ENCODE data around the gene LCN9.
A peak's percentile ranks its signal among the peaks of the same experiment; 100 is the strongest.

Gene LCN9

DNA sequence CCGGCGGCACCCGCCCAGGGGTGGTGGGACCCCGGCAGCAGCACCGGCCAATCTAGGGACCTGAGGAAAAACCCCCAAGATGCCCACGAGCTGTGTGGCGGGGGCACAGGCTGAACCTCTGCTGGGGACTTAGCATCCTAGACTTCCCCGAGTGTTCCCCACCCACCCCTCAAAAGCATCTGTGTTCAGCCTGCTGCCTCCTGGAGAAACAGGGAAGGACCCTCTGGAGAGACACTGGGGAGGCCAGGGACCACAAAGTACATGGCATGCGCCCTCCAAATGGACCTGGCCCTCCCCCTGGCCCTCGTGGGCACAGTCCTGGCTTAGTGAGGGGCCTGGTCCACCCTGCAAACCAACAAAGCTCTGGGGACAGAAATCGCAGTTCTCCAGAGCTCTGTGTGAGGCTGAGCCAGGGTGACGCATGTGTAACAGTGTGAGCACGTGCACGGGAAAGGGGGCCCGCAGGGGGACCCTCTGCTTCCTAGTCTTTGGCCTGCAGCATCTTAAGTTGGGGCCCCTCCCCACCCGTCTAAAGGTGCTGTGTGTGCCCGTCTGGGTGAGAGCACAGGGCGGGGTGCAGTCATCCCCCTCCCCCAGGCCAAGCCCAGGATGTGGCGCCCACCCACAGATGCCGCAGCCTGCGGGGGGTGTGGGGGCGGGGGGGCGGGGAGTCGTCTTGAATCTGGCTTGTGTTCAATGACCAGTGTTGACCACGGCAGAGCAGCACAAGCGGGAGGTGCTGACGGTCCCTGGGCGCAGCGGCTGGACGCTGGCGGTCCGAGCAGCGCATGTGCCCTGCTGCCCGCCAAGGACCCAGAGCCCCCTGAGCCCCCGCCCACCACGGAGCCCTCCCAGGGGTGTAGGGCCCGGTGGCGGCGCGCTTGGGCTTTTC, 38.2 kb downstream of the LCN9 start:
- DNase-seq, result peak; percentile 7

DNA sequence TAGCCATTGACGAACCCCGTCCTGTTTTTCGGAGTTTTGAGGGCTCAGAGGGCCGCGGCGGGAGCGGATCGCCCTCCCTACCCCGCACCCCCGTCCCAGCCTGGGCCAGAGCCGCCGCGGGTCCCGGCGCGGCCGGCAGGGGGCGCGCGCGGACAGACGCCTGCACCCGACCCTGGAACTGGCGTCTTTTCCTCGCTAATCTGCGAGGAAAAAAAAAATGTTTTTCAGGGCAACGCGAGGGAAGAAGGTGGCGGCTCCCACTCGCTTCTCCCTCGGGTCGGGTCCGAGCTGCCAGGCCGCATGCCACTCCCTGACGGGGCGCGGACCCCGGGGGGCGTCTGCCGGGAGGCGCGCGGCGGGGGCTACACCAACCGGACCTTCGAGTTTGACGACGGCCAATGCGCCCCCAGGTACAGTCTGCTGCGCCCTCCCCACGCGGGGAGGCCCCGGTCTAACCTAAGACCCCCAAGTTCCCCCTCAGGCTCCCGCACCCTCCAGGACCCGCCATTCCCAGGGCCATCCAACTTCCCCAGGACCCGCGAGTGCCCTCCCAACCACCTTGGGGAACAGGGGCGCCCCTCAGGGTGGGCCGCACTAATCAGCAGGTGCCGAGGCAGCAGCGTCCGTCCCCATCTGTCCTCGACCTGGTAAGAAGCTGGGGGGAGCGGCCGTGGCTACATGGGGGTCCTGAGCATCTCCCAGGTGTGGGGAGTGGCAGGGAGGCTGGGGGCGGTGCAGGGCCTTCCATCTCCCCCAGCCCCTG, 39.0 kb downstream of the LCN9 start, which contains the start of gene KCNT1:
Gene KCNT1 (plus strand): TSS at position 227 of the 763 bp plus-strand sequence. CDS start 74 bp downstream, at position 301.
- peak; percentile 46 for DNase-seq

DNA sequence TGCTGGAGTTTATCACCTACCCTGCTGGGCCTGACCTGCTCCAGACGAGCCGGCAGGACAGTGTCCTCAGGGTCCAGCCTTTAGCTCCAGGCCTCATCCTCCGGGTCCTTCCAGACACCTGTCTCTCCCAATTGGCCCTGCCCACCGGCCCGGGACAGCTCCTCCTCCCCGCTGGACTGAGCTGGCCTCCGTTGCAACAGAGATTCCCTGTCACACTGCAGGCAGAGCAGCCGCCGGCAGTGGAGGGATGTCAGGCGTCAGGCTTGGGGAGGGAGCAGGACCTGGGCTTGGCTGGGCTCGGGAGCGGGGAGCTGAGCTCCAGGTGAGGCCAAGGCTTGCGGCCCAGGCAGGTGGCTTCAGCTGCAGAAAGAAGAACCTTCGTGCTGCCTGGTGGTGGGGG, 40.6 kb downstream of the LCN9 start:
- no peak for DNase-seq

DNA sequence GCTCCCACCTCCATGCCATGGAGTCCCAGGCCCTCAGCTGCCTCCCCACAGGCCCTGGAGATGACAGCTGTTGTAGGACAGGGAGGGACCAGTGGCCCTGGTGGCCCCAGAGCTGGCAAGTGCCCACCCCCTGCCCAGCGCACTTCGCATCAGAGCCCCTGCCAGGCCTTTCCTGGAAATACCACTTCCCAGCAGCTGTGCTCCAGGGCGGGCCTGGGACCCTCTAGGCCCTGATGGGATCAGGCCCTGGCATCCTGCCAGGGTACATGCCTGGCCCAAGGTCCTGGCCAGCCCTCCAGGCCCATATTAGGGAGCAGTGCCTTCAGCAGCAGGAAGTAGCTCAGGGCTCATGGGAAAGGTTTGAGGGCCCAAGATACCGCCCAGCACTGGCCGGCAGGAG, 41.4 kb downstream of the LCN9 start:
- DNase-seq, result no peak

DNA sequence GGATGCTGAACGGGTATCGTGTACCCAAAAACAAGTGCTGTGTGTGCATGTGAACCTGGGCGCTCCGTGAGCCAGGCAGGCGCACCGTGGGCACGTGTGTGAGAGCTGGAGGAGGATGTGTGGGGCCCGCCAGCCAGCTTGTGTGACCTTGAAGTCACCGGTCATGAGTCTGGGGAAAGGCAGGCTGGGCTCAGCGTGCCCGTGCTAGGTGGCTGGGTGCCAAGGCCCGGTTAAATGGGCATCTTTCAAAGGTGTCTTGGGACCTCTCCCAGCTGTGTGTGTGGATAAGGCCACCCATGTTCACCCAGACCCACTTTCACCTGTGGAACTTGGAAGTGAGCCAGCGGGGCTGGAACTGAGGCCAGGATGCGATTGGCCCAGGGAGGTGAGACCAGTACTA, 42.3 kb downstream of the LCN9 start:
- DNase-seq, result no peak

GRCh38 chr9:135706288-135706687, 43.2 kb downstream of the LCN9 start:
- DNase-seq, result no peak

DNA sequence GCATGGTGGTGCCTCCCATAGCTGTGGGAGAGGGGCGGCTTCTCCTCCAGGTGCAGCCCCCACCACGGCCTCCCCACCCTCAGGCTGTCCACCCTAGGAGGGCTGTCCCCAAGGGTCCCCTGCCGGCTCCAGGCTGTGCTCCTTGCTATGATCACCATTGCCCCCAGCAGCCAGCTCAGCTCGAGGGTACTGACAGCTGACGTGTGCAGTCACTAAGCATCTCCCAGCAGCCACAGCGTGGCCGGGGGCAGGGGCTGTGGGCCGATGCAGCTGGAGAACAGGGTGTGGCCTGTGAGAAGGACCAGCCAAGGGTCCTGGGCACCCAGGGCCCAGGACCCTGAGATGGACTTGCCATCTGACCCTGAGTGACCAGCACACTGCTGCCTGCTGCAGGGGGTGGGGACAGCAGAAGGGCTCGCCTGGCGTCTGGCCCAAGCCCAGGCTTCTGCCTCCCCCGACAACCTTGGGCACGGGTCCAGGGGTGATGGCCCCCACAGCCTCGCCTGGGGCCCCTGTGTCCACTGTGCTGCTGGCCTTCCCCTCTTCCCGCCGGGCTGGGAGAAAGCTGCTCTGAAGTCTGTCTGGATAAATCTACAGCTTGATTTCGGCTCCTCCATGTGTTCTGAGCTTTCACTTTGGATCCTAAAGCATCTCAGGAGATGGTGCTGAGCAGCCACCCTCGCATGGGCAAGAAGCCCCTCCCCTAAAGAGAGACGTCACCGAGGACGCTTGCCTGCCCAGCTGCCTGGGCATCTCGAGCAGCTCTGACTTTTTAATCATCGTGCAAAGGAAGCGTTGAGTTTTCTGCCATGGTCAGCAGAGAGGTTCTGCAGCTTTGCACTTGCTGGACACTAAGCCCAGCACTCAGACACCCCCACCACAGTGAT, 44.4 kb downstream of the LCN9 start:
- no peak for DNase-seq

- no peak for DNase-seq
These were observed 45.1 kb downstream of the LCN9 start for GRCh38 chr9:135708164-135708563.

- no peak for DNase-seq
These were observed 48.3 kb downstream of the LCN9 start for GRCh38 chr9:135711391-135711790.

DNA sequence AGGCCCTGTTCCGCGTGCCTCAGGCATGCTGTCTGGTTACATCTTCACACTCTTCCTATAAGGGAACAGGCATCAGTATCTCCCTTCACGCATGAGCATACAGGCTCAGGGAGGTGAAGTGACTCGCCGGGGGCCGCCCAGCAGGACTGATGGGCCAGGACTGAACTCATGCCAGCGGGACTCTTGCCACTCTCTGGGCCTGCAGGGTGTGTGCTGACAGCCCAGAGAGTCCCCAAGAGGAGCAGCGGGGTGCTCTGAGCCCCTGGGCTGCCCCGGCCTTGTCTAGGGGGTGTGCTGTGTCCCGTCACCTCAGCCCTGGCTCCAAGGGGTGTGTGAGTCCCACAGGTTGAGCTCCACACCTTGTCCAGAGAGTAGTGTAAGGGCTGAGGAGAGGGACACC, 48.8 kb downstream of the LCN9 start:
- DNase-seq, result no peak

GRCh38 chr9:135712613-135713295, 49.6 kb downstream of the LCN9 start:
- no peak for DNase-seq

- DNase-seq, result no peak
These were observed 51.3 kb downstream of the LCN9 start for GRCh38 chr9:135714242-135715055.

DNA sequence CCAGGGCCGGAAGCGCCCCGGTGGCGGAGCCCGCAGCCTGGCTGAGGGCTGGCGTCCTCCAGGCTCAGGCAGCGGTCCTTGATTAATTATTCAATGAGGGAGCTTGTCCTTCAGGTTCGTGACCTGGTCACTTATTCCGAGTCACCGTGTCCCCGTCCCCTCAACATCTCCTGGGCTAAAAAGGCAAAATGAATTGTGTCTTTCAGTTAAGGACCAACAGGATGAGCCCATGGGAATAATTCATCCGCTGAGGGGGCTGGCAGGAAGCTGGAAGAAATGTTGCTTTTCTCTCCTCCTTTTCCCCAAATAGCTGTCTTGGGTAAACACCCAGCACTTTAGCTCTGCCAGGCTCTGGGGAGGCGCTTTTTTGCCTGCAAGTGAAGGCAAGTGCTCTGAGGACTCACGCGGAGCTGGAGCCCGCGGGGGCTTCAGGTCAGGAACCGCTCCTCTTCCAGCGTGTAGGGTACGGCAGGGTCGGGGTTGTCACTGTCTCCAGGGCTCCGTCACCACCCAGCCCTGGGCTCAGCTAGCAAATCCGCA, 52.0 kb downstream of the LCN9 start:
- no peak for DNase-seq

DNA sequence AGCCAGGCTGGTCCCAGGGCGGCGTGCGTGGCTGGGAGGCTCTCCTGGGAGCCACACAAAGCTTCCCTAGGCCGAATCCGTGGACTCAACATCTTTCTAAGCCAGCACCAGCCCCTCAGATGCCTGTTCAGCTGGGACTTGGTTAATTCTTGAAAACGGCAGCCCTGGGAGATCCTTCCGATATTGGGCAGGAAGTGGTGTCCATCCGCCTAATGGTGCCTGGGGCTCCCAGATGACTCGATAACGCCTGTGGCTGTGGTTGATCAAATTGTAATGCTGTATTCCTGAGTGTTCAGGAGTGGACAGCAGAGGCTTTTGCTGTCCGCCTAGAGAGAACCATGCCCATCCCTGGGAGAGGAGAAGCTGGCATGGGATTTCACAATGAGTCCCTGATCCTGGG, 52.9 kb downstream of the LCN9 start:
- no peak for DNase-seq

Measured in CD4-positive, alpha-beta T cell treated with Interleukin-10 for 1 hour (primary cell).